ENCODE measurements around the gene SEZ6L2. TPM values are rescaled to one million over a fixed set of nuclear protein-coding genes. Genes with fewer than 3 reads are reported as not detected.

Gene SEZ6L2
- total and polyA plus RNA-seq, 2 of the 13 experiments (the other 11 are each of a cell fraction or from before 2014, with no cell fraction given): 14.9 to 16.9 TPM

DNA sequence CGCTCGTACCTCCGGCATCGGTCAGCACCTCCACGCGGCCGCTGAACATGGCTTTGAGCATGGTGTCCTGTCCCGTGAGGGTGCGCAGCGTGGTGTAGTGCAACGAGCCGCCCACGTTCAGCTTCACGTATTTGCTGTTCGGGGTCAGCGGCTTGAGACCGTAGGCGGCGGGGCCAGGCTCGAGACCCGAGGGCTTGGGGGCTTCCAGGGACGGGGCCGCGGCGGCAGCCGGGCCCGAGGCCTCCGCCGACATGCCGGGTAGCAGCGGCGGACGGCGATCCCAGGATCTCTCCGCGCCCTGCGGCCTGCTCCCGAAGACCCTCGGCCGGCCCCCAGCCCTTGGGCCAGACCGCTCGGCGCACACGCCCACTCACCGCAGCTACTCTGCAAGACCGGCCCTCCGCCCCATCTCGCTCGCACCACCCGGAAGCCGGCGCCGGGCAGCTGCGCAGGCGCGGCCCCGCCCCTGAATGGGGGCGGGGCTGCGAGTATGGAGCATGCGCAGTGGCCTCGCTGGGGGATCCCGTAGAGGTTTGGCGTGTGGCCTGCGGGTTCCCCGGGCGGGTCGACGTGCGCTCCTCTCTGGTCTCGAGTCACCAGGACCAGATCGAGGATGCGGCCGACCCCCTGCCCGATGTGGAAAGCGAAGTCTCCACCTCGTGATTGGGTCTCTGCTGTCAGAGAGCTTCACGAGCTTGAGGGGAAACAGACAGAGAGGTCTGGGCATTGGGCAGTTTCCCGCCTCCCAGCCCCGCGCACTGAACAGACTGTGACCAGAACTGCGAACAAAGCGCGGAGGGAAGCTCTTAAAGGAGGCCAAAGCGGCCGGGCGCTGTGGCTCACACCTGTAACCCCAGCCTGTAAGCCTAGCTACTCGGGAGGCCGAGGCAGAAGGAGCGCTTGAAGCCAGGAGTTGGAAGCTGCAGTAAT, 26.7 kb upstream of the SEZ6L2 start, which contains the start of gene KCTD13 (continued):
- TF ChIP-seq HOXA9 (CRISPR knock-in tag; IDR thresholded peaks at IDR 0.05; ENCODE audit: borderline replicate concordance) (peak; percentile 89; the same call in 1 of the 2 replicates), THAP11 (CRISPR knock-in tag; IDR thresholded peaks at IDR 0.05) (peak; percentile 82), ZNF761 (CRISPR knock-in tag; conservative IDR thresholded peaks at IDR 0.05) (0 out of 2 replicates have a peak, but pooled peaks have one; percentile 72), ZNF607 (CRISPR knock-in tag; IDR thresholded peaks at IDR 0.05; ENCODE audit: borderline replicate concordance) (no peak; the same call in 1 of the 2 replicates), ZBTB38 (CRISPR knock-in tag; IDR thresholded peaks at IDR 0.05) (peak; percentile 57), IKZF4 (CRISPR knock-in tag; IDR thresholded peaks at IDR 0.05; ENCODE audit: borderline replicate concordance, low read depth, not compliant biosample characterization) (peak; percentile 61), ZFP36L2 (CRISPR knock-in tag; IDR thresholded peaks at IDR 0.05) (no peak; the same call in 1 of the 2 replicates), ZNF563 (CRISPR knock-in tag; IDR thresholded peaks at IDR 0.05) (peak; percentile 83; the same call in 1 of the 2 replicates), CC2D1A (CRISPR knock-in tag; IDR thresholded peaks at IDR 0.05) (no peak), ZNF337 (CRISPR knock-in tag; IDR thresholded peaks at IDR 0.05; ENCODE audit: borderline replicate concordance, low read depth) (peak; percentile 73; the same call in 1 of the 2 replicates), MLLT10 (CRISPR knock-in tag; IDR thresholded peaks at IDR 0.05) (no peak), ZNF17 (CRISPR knock-in tag; IDR thresholded peaks at IDR 0.05) (no peak), ZIK1 (CRISPR knock-in tag; IDR thresholded peaks at IDR 0.05; ENCODE audit: borderline replicate concordance, low read depth) (peak; percentile 64; the same call in 1 of the 2 replicates)
- TF ChIP-seq, protein P1, sequence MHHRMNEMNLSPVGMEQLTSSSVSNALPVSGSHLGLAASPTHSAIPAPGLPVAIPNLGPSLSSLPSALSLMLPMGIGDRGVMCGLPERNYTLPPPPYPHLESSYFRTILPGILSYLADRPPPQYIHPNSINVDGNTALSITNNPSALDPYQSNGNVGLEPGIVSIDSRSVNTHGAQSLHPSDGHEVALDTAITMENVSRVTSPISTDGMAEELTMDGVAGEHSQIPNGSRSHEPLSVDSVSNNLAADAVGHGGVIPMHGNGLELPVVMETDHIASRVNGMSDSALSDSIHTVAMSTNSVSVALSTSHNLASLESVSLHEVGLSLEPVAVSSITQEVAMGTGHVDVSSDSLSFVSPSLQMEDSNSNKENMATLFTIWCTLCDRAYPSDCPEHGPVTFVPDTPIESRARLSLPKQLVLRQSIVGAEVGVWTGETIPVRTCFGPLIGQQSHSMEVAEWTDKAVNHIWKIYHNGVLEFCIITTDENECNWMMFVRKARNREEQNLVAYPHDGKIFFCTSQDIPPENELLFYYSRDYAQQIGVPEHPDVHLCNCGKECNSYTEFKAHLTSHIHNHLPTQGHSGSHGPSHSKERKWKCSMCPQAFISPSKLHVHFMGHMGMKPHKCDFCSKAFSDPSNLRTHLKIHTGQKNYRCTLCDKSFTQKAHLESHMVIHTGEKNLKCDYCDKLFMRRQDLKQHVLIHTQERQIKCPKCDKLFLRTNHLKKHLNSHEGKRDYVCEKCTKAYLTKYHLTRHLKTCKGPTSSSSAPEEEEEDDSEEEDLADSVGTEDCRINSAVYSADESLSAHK (CRISPR knock-in tag; IDR thresholded peaks at IDR 0.05; ENCODE audit: borderline replicate concordance): peak; percentile 34; the same call in 1 of the 2 replicates
- TF ChIP-seq, protein P2, sequence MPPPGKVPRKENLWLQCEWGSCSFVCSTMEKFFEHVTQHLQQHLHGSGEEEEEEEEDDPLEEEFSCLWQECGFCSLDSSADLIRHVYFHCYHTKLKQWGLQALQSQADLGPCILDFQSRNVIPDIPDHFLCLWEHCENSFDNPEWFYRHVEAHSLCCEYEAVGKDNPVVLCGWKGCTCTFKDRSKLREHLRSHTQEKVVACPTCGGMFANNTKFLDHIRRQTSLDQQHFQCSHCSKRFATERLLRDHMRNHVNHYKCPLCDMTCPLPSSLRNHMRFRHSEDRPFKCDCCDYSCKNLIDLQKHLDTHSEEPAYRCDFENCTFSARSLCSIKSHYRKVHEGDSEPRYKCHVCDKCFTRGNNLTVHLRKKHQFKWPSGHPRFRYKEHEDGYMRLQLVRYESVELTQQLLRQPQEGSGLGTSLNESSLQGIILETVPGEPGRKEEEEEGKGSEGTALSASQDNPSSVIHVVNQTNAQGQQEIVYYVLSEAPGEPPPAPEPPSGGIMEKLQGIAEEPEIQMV (CRISPR knock-in tag; IDR thresholded peaks at IDR 0.05; ENCODE audit: low read depth): peak; percentile 83
- TF ChIP-seq, protein P3, sequence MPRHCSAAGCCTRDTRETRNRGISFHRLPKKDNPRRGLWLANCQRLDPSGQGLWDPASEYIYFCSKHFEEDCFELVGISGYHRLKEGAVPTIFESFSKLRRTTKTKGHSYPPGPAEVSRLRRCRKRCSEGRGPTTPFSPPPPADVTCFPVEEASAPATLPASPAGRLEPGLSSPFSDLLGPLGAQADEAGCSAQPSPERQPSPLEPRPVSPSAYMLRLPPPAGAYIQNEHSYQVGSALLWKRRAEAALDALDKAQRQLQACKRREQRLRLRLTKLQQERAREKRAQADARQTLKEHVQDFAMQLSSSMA (CRISPR knock-in tag; IDR thresholded peaks at IDR 0.05): no peak
- TF ChIP-seq, protein P4, sequence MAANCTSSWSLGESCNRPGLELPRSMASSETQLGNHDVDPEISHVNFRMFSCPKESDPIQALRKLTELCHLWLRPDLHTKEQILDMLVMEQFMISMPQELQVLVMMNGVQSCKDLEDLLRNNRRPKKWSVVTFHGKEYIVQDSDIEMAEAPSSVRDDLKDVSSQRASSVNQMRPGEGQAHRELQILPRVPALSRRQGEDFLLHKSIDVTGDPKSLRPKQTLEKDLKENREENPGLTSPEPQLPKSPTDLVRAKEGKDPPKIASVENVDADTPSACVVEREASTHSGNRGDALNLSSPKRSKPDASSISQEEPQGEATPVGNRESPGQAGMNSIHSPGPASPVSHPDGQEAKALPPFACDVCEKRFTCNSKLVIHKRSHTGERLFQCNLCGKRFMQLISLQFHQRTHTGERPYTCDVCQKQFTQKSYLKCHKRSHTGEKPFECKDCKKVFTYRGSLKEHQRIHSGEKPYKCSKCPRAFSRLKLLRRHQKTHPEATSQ (CRISPR knock-in tag; IDR thresholded peaks at IDR 0.05; ENCODE audit: borderline replicate concordance): peak; percentile 69; the same call in 1 of the 2 replicates
- TF ChIP-seq, protein P5, sequence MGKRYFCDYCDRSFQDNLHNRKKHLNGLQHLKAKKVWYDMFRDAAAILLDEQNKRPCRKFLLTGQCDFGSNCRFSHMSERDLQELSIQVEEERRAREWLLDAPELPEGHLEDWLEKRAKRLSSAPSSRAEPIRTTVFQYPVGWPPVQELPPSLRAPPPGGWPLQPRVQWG (CRISPR knock-in tag; IDR thresholded peaks at IDR 0.05; ENCODE audit: borderline replicate concordance, low read depth): no peak
- TF ChIP-seq, protein P6, sequence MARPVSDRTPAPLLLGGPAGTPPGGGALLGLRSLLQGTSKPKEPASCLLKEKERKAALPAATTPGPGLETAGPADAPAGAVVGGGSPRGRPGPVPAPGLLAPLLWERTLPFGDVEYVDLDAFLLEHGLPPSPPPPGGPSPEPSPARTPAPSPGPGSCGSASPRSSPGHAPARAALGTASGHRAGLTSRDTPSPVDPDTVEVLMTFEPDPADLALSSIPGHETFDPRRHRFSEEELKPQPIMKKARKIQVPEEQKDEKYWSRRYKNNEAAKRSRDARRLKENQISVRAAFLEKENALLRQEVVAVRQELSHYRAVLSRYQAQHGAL (CRISPR knock-in tag; IDR thresholded peaks at IDR 0.05; ENCODE audit: not compliant biosample characterization): no peak

Measured in HepG2 (cell line).